K562 (cell line): ENCODE results near the gene ITGAL. TPM values are rescaled to one million over a fixed set of nuclear protein-coding genes. Genes with fewer than 3 reads are reported as not detected.
A peak's percentile ranks its signal among the peaks of the same experiment; 100 is the strongest.

Source experiments
- ASH1L ChIP-seq: fragments of 450-650 bp; IDR thresholded peaks from 2 replicates; pipeline ENCODE4 v1.6.1; 2018; ENCODE audit warnings: borderline replicate concordance, mild to moderate bottlenecking, low read depth; ENCODE audit not compliant: partially characterized antibody
- BRD4 ChIP-seq: fragments of 200-600 bp; sonication (generic); IDR thresholded peaks from 2 replicates; pipeline ENCODE4 v1.6.1; 2017; ENCODE audit warnings: inconsistent platforms
- C11orf30 ChIP-seq: fragments of 450-650 bp; IDR thresholded peaks from 2 replicates; pipeline ENCODE4 v1.6.1; 2016; ENCODE audit warnings: low read depth, mild to moderate bottlenecking
- ELF1 ChIP-seq: fragments of 200-800 bp; sonication (Bioruptor generic); IDR thresholded peaks from 2 replicates; pipeline ENCODE4 v1.6.1; 2016; ENCODE audit warnings: missing genetic modification characterization, missing compliant biosample characterization
- ELF2 ChIP-seq: fragments of 250-450 bp; sonication (Bioruptor Pico); IDR thresholded peaks from 2 replicates; pipeline ENCODE4 v1.5.0; 2021; ENCODE audit warnings: mild to moderate bottlenecking
- HCFC1 ChIP-seq: IDR thresholded peaks from 2 replicates; pipeline ENCODE4 v1.6.1; 2012; ENCODE audit warnings: low read depth, low read length, improper control_type of control experiment
- HDGF ChIP-seq: fragments of 450-650 bp; IDR thresholded peaks from 2 replicates; pipeline ENCODE4 v1.6.1; 2016
- KLF1 ChIP-seq: fragments of 450-650 bp; IDR thresholded peaks from 2 replicates; pipeline ENCODE4 v1.6.1; 2016; ENCODE audit warnings: missing genetic modification characterization, missing compliant biosample characterization
- MYBL2 ChIP-seq, 2 experiments: fragments of 450-650 bp in 1 of 2; sonication (generic) in 1 of 2; formaldehyde crosslinking in 1 of 2; IDR thresholded peaks; 2 replicates each; pipeline versions ENCODE4 v1.6.1 to v1.8.1; 2017 to 2022; ENCODE audit warnings: borderline replicate concordance in 1 of 2, inconsistent platforms in 1 of 2, low read depth in 1 of 2, mild to moderate bottlenecking in 1 of 2, missing genetic modification reagents in 1 of 2, moderate library complexity in 1 of 2
- NFYB ChIP-seq: IDR thresholded peaks from 2 replicates; pipeline ENCODE4 v1.6.1; 2011; ENCODE audit warnings: mild to moderate bottlenecking, moderate library complexity; ENCODE audit not compliant: insufficient read length; ENCODE audit errors: extremely low read depth
- POLR2A ChIP-seq: fragments of 450-650 bp; conservative IDR thresholded peaks from 2 replicates; pipeline ENCODE4 v1.6.1; 2016
- RUNX1 ChIP-seq: sonication (generic); IDR thresholded peaks from 2 replicates; pipeline ENCODE4 v1.6.1; 2016; ENCODE audit warnings: antibody characterized with exemption, low read depth
- SMAD4 ChIP-seq: fragments of 250-450 bp; sonication (Bioruptor Pico); conservative IDR thresholded peaks from 2 replicates; pipeline ENCODE4 v1.8.0; 2021; ENCODE audit warnings: inconsistent platforms, mild to moderate bottlenecking, moderate library complexity
- STAT5A ChIP-seq: IDR thresholded peaks from 2 replicates; pipeline ENCODE4 v1.6.1; 2012; ENCODE audit warnings: low read length, inconsistent platforms, borderline replicate concordance
- ZBTB7A ChIP-seq: IDR thresholded peaks from 2 replicates; pipeline ENCODE4 v1.6.1; 2011; ENCODE audit warnings: low read depth, mild to moderate bottlenecking, low read length, moderate library complexity, borderline replicate concordance; ENCODE audit not compliant: control insufficient read depth
- ZNF263 ChIP-seq: sonication (generic); formaldehyde crosslinking; IDR thresholded peaks from 2 replicates; pipeline ENCODE4 v1.8.0; 2022; ENCODE audit warnings: mild to moderate bottlenecking, missing genetic modification reagents, borderline replicate concordance
- ZNF347 ChIP-seq: fragments of 450-650 bp; formaldehyde crosslinking; IDR thresholded peaks from 2 replicates; pipeline ENCODE4 v1.4.0; 2020; ENCODE audit warnings: low read depth, mild to moderate bottlenecking, moderate library complexity
- polyA plus RNA-seq, 8 experiments: library from polyadenylated mRNA; depleted of rRNA in 4 of 8; stranded (reverse) in 5 of 8; unstranded in 3 of 8; fragments of >200 nt; fragmentation: Nextera tagmentation in 2 of 8; fragmentation: Illumina TruSeq in 1 of 8; extraction: Ambion mirVana in 2 of 8; extraction: Trizol in 1 of 8; gene quantifications; 2 replicates each; pipeline versions ENCODE4 v1.2.1 to v1.2.3, GENCODE V29; 2011 to 2014; ENCODE audit warnings: inconsistent platforms in 1 of 8, missing spikeins in 1 of 8
- total RNA-seq, 7 experiments: library from RNA; depleted of rRNA in 6 of 7; stranded (reverse); fragments of >200 nt in 6 of 7; fragmentation: Illumina TruSeq in 2 of 7; extraction: Trizol in 2 of 7; gene quantifications; 2 replicates each; pipeline versions ENCODE4 v1.2.1 to v1.2.3, GENCODE V29; 2011 to 2021; ENCODE audit warnings: low replicate concordance in 1 of 7
- TF ChIP-seq, protein P1 (sequence below), 2 experiments: IDR thresholded peaks in 1 of 2; conservative IDR thresholded peaks in 1 of 2; 2 replicates each; pipeline ENCODE4 v1.6.1; 2016; ENCODE audit warnings: low read depth in 2 of 2, mild to moderate bottlenecking in 1 of 2, missing compliant biosample characterization in 1 of 2, missing genetic modification characterization in 1 of 2, moderate library complexity in 1 of 2
- TF ChIP-seq, protein P2 (sequence below): conservative IDR thresholded peaks from 2 replicates; pipeline ENCODE4 v1.6.1; 2011; ENCODE audit warnings: low read depth, mild to moderate bottlenecking, low read length; ENCODE audit not compliant: control insufficient read depth
- TF ChIP-seq, protein P3 (sequence below): fragments of 200-800 bp; sonication (Bioruptor generic); IDR thresholded peaks from 2 replicates; pipeline ENCODE4 v1.6.1; 2017; ENCODE audit warnings: missing genetic modification characterization, missing compliant biosample characterization

The ITGAL gene
- total and polyA plus RNA-seq, 9 of the 15 experiments (the other 6 are each of a cell fraction or from before 2014, with no cell fraction given) = 0.01 to 0.53 TPM; not detected in 7

DNA sequence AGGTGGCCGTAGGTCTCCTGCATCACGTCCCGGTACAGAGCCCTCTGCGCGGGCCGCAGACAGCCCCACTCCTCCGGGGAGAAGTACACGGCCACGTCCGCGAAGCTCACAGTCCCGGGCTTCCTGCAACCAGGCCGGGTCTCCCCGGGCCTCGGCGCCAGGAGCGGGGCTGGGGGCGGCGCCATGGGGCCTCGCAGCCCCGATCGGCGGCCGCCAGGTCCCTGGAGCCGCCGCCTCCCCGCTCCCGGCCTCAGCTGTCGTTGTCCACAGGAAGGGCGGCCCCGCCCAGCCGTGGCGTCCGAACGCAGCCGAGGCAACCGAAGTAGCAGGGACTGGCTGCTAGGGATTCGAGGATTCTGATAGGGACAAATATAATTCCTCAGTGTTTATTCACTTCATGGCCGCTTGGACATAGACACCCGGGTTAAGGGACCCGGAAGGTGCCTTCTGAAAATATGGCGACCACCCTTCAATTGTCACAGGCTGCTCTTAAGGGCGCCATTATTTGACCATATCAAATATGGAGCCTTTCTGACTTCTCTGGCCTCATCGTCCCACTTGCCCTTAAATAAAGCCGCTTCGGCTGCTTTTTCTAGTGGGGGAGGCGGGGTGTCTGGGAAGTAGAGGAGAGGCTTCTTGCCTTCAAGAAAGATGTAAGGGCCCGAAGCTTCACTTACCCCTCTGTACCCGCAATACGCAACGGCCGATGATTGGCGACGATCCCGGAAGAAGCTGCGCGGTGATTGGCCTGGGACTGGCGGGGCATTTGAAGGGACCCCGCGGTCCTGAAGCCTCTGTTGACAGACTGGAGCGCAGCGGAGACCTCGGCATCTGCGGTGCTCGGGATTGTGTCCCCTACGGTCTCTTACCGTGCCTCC, 99.1 kb downstream of the ITGAL start, which contains the start of gene ZNF688 (continued):
- TF ChIP-seq, protein P1, sequence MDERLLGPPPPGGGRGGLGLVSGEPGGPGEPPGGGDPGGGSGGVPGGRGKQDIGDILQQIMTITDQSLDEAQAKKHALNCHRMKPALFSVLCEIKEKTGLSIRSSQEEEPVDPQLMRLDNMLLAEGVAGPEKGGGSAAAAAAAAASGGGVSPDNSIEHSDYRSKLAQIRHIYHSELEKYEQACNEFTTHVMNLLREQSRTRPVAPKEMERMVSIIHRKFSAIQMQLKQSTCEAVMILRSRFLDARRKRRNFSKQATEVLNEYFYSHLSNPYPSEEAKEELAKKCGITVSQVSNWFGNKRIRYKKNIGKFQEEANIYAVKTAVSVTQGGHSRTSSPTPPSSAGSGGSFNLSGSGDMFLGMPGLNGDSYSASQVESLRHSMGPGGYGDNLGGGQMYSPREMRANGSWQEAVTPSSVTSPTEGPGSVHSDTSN (CRISPR knock-in tag; IDR thresholded peaks at IDR 0.05; ENCODE audit: low read depth) = no peak
- TF ChIP-seq, protein P1 (tag; conservative IDR thresholded peaks at IDR 0.05; ENCODE audit: low read depth) = peak; percentile 45
- TF ChIP-seq HCFC1 (peak; percentile 88), SMAD4 (CRISPR knock-in tag) (peak; percentile 35; the same call in 1 of the 2 replicates), ZNF347 (CRISPR knock-in tag) (no peak), NFYB (peak; percentile 98), HDGF (no peak), ZNF263 (peak; percentile 63), ELF1 (peak; percentile 88), ASH1L (peak; percentile 93), KLF1 (no peak), BRD4 (peak; percentile 51; the same call in 1 of the 2 replicates), ZBTB7A (peak; percentile 70; the same call in 1 of the 2 replicates), STAT5A (no peak), ELF2 (CRISPR knock-in tag) (0 out of 2 replicates have a peak, but pooled peaks have one; percentile 21), MYBL2 (IDR thresholded peaks at IDR 0.05; ENCODE audit: low read depth) (peak; percentile 77), MYBL2 (CRISPR knock-in tag; IDR thresholded peaks at IDR 0.05; ENCODE audit: borderline replicate concordance) (no peak), POLR2A (peak; percentile 80), C11orf30 (peak; percentile 73), RUNX1 (peak; percentile 74; the same call in 1 of the 2 replicates)
- TF ChIP-seq, protein P2, sequence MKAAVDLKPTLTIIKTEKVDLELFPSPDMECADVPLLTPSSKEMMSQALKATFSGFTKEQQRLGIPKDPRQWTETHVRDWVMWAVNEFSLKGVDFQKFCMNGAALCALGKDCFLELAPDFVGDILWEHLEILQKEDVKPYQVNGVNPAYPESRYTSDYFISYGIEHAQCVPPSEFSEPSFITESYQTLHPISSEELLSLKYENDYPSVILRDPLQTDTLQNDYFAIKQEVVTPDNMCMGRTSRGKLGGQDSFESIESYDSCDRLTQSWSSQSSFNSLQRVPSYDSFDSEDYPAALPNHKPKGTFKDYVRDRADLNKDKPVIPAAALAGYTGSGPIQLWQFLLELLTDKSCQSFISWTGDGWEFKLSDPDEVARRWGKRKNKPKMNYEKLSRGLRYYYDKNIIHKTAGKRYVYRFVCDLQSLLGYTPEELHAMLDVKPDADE = peak; percentile 76
- TF ChIP-seq, protein P3, sequence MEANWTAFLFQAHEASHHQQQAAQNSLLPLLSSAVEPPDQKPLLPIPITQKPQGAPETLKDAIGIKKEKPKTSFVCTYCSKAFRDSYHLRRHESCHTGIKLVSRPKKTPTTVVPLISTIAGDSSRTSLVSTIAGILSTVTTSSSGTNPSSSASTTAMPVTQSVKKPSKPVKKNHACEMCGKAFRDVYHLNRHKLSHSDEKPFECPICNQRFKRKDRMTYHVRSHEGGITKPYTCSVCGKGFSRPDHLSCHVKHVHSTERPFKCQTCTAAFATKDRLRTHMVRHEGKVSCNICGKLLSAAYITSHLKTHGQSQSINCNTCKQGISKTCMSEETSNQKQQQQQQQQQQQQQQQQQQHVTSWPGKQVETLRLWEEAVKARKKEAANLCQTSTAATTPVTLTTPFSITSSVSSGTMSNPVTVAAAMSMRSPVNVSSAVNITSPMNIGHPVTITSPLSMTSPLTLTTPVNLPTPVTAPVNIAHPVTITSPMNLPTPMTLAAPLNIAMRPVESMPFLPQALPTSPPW (CRISPR knock-in tag) = peak; percentile 83
